HG03280 (cell line): ENCODE data around the gene GYPA.
"Not testable (repeated sequence)": the region's sequence is repeated elsewhere in the genome, so short reads cannot be mapped to it uniquely, and the experiment has no call there.

Experiments
- ATAC-seq: cut with Tn5 transposase; IDR thresholded peaks from one replicate; pipeline ENCODE4 v1.9.1; 2021; ENCODE audit warnings: mild to moderate bottlenecking, moderate library complexity; ENCODE audit not compliant: unreplicated experiment

Gene GYPA

GRCh38 chr4:144129336-144129875, 11.1 kb downstream of the GYPA start:
- not testable (repeated sequence) for ATAC-seq

GRCh38 chr4:144128709-144129320, 11.7 kb downstream of the GYPA start:
- ATAC-seq, result not testable (repeated sequence)

GRCh38 chr4:144125109-144125508, 15.4 kb downstream of the GYPA start:
- not testable (repeated sequence) for ATAC-seq

GRCh38 chr4:144123982-144124635, 16.4 kb downstream of the GYPA start:
- not testable (repeated sequence) for ATAC-seq

GRCh38 chr4:144123269-144123668, 17.2 kb downstream of the GYPA start:
- ATAC-seq, result not testable (repeated sequence)

GRCh38 chr4:144119752-144120151, 20.8 kb downstream of the GYPA start:
- ATAC-seq, result not testable (repeated sequence)

GRCh38 chr4:144115519-144115918, 25.0 kb downstream of the GYPA start:
- ATAC-seq, result no peak

GRCh38 chr4:144113546-144113945, 27.0 kb downstream of the GYPA start:
- ATAC-seq, result no peak

GRCh38 chr4:144104509-144105130, 35.9 kb downstream of the GYPA start:
- no peak for ATAC-seq

GRCh38 chr4:144097776-144098175, 42.7 kb downstream of the GYPA start:
- ATAC-seq, result not testable (repeated sequence)

- ATAC-seq, result not testable (repeated sequence)
These were observed 46.5 kb downstream of the GYPA start for GRCh38 chr4:144093995-144094394.

- ATAC-seq, result not testable (repeated sequence)
These were observed 49.3 kb downstream of the GYPA start for GRCh38 chr4:144091181-144091580.

- no peak for ATAC-seq
These were observed 49.8 kb downstream of the GYPA start for GRCh38 chr4:144090744-144091143.

GRCh38 chr4:144082053-144082452, 58.5 kb downstream of the GYPA start:
- ATAC-seq, result not testable (repeated sequence)

- ATAC-seq, result not testable (repeated sequence)
These were observed 60.4 kb downstream of the GYPA start for GRCh38 chr4:144080135-144080534.

GRCh38 chr4:144078746-144079145, 61.8 kb downstream of the GYPA start:
- ATAC-seq, result not testable (repeated sequence)

GRCh38 chr4:144061556-144061955, 79.0 kb downstream of the GYPA start:
- ATAC-seq, result not testable (repeated sequence)

- not testable (repeated sequence) for ATAC-seq
These were observed 80.2 kb downstream of the GYPA start for GRCh38 chr4:144060234-144060859.
